Activated CD4-positive, alpha-beta memory T cell treated with anti-CD3 and anti-CD28 coated beads, Interleukin-2, amount 10 ng/mL, durations not matched to agents 7 days and 5 days (primary cell): Measurements from ENCODE around the gene AP3B1. TPM values are rescaled to one million over a fixed set of nuclear protein-coding genes. Genes with fewer than 3 reads are reported as not detected.
"Not testable (repeated sequence)": the region's sequence is repeated elsewhere in the genome, so short reads cannot be mapped to it uniquely, and the experiment has no call there.

Experiments used
- CTCF ChIA-PET: fragments of 350-600 bp; sonication (Branson Sonifier 250); formaldehyde crosslinking; loops from one replicate; lab custom pipeline; 2021; ENCODE audit warnings: antibody characterized with exemption, inconsistent platforms; lab: Charles Lee
- POLR2A ChIA-PET: fragments of 350-600 bp; sonication (Branson Sonifier 250); formaldehyde crosslinking; loops from one replicate; lab custom pipeline; 2021; ENCODE audit warnings: antibody characterized with exemption; lab: Charles Lee
- DNase-seq: peaks from one replicate; pipeline ENCODE4 v3.0.0-alpha.2; 2020
- H3K27ac Mint-ChIP-seq: one replicate; pipeline ENCODE4 v1.8.0; 2021; ENCODE audit warnings: mild to moderate bottlenecking, mixed read lengths
- H3K27me3 Mint-ChIP-seq: one replicate; pipeline ENCODE4 v1.8.0; 2021; ENCODE audit warnings: mixed read lengths
- H3K36me3 Mint-ChIP-seq: one replicate; pipeline ENCODE4 v1.8.0; 2021; ENCODE audit warnings: low read depth, mixed read lengths
- H3K4me1 Mint-ChIP-seq: one replicate; pipeline ENCODE4 v1.8.0; 2021; ENCODE audit warnings: mixed read lengths
- H3K4me3 Mint-ChIP-seq: one replicate; pipeline ENCODE4 v1.8.0; 2021; ENCODE audit warnings: mild to moderate bottlenecking, mixed read lengths
- H3K9me3 Mint-ChIP-seq: one replicate; pipeline ENCODE4 v1.8.0; 2021; ENCODE audit warnings: mixed read lengths
- total RNA-seq, 2 experiments: library from RNA; stranded (reverse); gene quantifications; one replicate each; pipeline ENCODE4 v1.2.3, GENCODE V29; 2021

The AP3B1 gene
- total RNA-seq, 2 experiments from 2014 or later, result 40.3 to 42.7 TPM

DNA sequence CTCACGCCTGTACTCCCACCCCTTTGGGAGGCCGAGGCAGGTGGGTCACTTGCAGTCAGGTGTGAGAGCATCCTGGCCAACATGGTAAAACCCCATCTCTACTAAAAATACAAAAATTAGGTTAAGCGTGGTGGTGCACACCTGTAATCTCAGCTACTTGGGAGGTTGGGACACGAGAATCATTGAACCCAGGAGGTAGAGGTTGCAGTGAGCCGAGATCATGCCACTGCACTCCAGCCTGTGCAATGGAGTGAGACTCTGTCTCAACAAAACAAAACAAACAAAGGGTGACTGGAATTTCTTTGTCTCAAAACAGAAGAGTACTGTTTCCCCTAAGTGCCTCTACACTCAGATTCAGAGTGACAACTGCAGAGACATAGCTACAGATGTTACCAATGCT lies 116.1 kb downstream of the AP3B1 start:
- Mint-ChIP-seq H3K27ac (no peak overlapping the region), H3K9me3 (peaks cover 8% of the 10 kb centered on the region), H3K27me3 (no peaks in the 10 kb centered on the region), H3K4me3 (no peak overlapping the region), H3K4me1 (peaks cover 4% of the 10 kb centered on the region), H3K36me3 (peaks cover 50% of the 10 kb centered on the region)
- ChIA-PET POLR2A (no interaction called here), CTCF (no interaction called here)
- no peak for DNase-seq

DNA sequence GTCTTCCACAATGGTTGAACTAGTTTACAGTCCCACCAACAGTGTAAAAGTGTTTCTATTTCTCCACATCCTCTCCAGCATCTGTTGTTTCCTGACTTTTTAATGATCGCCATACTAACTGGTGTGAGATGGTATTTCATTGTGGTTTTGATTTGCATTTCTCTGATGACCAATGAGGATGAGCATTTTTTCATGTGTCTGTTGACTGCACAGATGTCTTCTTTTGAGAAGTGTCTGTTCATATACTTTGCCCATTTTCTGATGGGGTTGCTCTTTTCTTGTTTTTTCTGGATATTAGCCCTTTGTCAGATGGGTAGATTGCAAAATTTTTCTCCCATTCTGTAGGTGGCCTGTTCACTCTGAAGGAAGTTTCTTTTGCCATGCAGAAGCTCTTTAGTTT lies 124.2 kb downstream of the AP3B1 start:
- H3K9me3 Mint-ChIP-seq, result peaks cover 25% of the 10 kb centered on the region
- H3K27me3 Mint-ChIP-seq, POLR2A ChIA-PET, H3K4me3 Mint-ChIP-seq, H3K27ac Mint-ChIP-seq, H3K4me1 Mint-ChIP-seq, DNase-seq, CTCF ChIA-PET: not testable (repeated sequence)
- H3K36me3 Mint-ChIP-seq, result peaks cover 75% of the 10 kb centered on the region

DNA sequence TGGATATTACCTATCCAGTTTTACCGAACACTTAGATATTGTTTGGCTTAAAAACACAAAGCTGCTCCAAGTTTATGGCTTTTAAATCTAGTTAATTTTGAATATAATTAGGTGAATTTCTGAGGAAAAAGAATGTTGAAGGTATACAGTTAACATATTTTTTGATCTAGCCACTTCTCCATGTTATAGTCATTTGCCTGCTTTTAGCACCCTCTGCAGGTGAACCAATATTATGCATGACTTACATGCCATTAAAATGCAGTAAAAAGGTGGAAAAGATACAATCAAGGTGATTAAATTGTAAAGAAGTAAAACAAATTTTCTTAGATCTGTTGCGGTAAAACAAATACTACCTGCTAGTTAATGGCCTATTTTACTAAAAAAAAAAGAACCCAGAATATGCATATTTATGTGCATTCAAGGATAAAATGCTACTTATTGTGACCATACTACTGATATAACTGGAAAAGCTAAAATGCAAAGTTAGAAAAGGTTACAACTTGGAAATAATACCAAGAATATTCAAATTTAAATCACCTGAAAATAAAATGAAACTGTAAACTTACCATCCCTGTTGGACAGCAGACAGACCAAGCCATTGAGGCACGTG lies 132.1 kb downstream of the AP3B1 start:
- POLR2A ChIA-PET, result no interaction called here
- Mint-ChIP-seq H3K4me1 (no peaks in the 10 kb centered on the region), H3K36me3 (peaks cover 28% of the 10 kb centered on the region)

DNA sequence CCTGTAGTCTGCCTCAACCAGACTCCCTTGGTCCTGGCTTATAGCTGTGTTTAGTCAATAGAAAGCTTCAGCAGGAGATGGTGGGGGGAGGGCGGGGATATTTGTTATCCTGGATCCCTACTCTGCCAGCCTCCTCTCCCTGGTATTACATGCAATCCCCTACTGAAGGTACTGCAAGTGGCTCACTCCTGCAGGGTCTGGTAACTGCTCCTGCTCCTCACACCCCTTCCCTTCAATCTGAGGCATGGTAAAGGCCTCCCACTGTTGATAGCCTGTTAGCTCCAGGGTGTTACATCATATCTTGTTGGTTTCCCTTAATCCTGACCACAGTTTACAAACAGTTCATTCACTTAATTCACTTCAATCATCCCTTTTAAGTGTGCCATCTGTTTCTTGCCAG lies 137.5 kb downstream of the AP3B1 start:
- DNase-seq, result no peak
- ChIA-PET CTCF (no interaction called here), POLR2A (no interaction called here)
- H3K36me3 Mint-ChIP-seq, result peaks cover 53% of the 10 kb centered on the region
- no peak overlapping the region for H3K4me3 Mint-ChIP-seq
- no peaks in the 10 kb centered on the region for H3K27me3 Mint-ChIP-seq
- no peak overlapping the region for H3K27ac Mint-ChIP-seq
- no peaks in the 10 kb centered on the region for H3K4me1 Mint-ChIP-seq
- peaks cover 5% of the 10 kb centered on the region for H3K9me3 Mint-ChIP-seq

More for the DNA sequence above, 132.1 kb downstream of the AP3B1 start:
- H3K9me3 Mint-ChIP-seq, result no peaks in the 10 kb centered on the region
- H3K4me3 Mint-ChIP-seq, result no peak overlapping the region
- DNase-seq, result no peak
- no peak overlapping the region for H3K27ac Mint-ChIP-seq
- H3K27me3 Mint-ChIP-seq, result no peaks in the 10 kb centered on the region
- CTCF ChIA-PET, result no interaction called here

DNA sequence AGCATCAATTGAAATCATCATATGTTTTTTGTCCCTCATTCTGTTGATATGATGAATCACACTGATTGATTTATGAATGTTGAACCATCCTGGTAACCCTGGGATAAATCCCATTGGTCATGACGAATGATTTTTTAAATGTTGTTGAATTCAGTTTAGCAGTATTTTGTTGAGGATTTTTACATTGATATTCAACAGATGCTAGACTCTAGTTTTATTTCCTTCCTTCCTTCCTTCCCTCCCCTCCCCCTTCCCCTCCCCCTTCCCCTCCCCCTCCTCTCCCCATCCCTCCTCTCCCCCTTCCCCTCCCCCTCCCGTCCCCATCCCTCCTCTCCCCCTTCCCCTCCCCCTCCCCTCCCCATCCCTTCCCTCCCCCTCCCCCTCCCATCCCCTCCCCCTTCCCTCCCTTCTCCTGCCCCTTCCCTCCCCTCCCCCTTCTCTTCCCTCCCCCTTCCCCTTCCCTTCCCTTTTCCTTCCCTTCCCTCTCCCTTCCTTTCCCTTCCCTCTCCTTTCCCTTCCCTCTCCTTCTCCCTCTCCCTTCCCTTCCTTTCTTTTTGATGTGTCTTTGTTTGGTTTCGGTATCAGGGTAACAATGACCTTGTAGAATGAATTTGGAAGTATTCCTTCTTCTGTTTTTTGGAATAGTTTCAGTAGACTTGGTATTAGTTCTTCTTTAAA lies 142.8 kb downstream of the AP3B1 start:
- no peaks in the 10 kb centered on the region for H3K4me1 Mint-ChIP-seq
- no peaks in the 10 kb centered on the region for H3K27me3 Mint-ChIP-seq
- H3K9me3 Mint-ChIP-seq, result peaks cover 5% of the 10 kb centered on the region
- H3K4me3 Mint-ChIP-seq, result no peak overlapping the region
- ChIA-PET CTCF (no interaction called here), POLR2A (no interaction called here)
- no peak for DNase-seq
- no peak overlapping the region for H3K27ac Mint-ChIP-seq
- H3K36me3 Mint-ChIP-seq, result peaks cover 47% of the 10 kb centered on the region

DNA sequence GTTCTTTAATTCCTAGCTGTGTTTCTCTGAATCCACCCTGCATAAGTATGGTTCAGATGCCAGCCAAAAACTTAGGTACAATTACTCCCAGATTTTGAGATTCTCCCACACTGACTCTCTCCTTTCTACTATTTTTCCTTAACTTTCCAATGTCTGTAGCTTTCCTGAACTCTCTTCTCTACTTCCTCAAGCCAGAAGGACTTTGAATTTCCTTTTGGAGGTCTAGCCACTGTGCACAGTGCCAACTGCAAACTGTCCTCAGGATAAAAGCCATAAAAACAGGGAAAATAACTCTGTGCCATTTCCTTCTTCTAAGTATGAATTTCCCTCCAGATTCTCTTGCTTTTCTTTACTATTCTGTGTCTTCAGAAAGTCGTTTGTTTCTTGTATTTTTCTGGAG lies 157.2 kb downstream of the AP3B1 start:
- Mint-ChIP-seq H3K27me3 (no peaks in the 10 kb centered on the region), H3K4me3 (no peak overlapping the region), H3K4me1 (peaks cover 1% of the 10 kb centered on the region), H3K36me3 (peaks cover 33% of the 10 kb centered on the region), H3K9me3 (no peaks in the 10 kb centered on the region), H3K27ac (no peak overlapping the region)
- ChIA-PET POLR2A (no interaction called here), CTCF (no interaction called here)
- no peak for DNase-seq

DNA sequence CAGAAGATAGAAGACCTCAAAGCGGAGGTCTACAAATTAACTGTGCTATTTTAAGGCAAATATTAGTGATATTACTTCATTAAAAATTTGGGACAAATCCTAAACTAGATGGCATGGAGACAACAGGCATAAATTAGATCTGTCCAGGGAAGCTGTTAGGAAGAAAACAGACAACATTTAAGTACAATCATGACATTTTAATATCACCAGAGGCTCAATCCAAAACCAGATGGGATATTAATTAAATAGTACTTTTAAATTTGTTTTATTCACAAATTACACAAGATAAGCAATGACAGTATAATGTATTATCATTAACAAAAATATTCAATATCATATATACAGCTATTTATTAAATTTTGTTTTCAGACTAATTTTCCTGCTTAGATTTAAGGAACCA lies 161.1 kb downstream of the AP3B1 start:
- no peak for DNase-seq
- Mint-ChIP-seq H3K4me3 (no peak overlapping the region), H3K27ac (no peak overlapping the region), H3K9me3 (no peaks in the 10 kb centered on the region), H3K36me3 (peaks cover 14% of the 10 kb centered on the region), H3K4me1 (peaks cover 1% of the 10 kb centered on the region), H3K27me3 (no peaks in the 10 kb centered on the region)
- POLR2A ChIA-PET, result no interaction called here
- CTCF ChIA-PET, result no interaction called here

DNA sequence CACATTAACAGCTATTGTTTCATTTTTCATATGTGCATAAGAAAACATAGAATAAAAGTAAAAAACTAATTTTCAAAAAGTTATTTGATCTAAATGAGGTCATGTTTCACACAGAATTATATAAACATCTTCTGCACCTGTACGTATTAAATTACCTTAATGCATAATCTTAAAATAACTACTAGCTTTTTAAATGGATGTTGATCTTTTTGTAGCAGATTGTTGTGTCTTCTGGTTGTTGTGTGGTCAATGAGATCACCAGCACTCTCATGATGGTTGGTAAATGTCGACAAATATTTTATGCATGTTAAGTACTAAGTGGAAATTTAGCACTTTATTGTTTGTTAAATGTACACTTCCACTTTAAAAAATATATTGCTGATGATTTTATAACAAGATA lies 162.0 kb downstream of the AP3B1 start:
- Mint-ChIP-seq H3K9me3 (no peaks in the 10 kb centered on the region), H3K36me3 (peaks cover 15% of the 10 kb centered on the region), H3K4me3 (no peak overlapping the region), H3K27me3 (no peaks in the 10 kb centered on the region), H3K27ac (no peak overlapping the region), H3K4me1 (peaks cover 1% of the 10 kb centered on the region)
- ChIA-PET CTCF (no interaction called here), POLR2A (no interaction called here)
- DNase-seq, result no peak

DNA sequence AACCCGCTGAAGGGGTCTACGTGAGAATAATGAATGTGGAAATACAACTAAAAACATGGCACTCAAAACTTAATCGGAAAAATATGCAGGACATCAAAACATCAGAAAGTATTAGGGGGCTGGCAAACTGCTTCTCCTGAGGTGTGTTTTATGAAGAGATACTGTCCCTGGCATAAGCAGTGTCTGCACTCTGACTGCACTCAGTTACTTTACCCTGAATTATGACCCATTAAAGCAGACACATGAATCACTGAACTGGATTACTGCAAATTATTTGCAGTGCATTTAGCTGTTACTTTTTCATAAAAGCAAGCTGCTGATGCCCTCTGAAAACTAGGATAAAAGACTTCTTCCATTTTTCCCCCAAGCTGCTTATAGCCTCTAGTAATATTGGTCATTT lies 164.9 kb downstream of the AP3B1 start:
- peaks cover 17% of the 10 kb centered on the region for H3K36me3 Mint-ChIP-seq
- H3K4me1 Mint-ChIP-seq, result no peaks in the 10 kb centered on the region
- no peak overlapping the region for H3K27ac Mint-ChIP-seq
- no peak for DNase-seq
- no peaks in the 10 kb centered on the region for H3K9me3 Mint-ChIP-seq
- H3K27me3 Mint-ChIP-seq, result no peaks in the 10 kb centered on the region
- no peak overlapping the region for H3K4me3 Mint-ChIP-seq
- POLR2A ChIA-PET, result no interaction called here
- CTCF ChIA-PET, result no interaction called here

DNA sequence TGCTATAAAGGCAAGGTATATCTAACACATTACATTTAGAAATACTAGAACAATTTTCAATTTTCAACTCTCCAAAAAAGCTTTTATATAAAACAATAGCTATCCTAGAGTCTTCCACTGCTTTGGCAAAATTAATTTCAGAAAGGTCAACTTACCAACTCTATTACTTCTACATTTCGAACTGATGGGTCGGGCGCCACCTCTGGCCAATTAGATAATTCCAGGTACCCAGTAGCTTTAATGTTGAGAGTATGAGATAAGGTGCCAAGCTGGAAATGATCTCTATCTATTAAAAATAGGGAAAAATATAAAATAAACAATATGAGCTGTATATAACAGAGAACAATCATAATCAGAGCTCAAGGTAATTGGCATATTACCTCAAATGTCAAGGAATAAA lies 166.6 kb downstream of the AP3B1 start:
- POLR2A ChIA-PET, result no interaction called here
- H3K9me3 Mint-ChIP-seq, result no peaks in the 10 kb centered on the region
- H3K4me3 Mint-ChIP-seq, result no peak overlapping the region
- no peaks in the 10 kb centered on the region for H3K4me1 Mint-ChIP-seq
- no peaks in the 10 kb centered on the region for H3K27me3 Mint-ChIP-seq
- H3K27ac Mint-ChIP-seq, result no peak overlapping the region
- peaks cover 17% of the 10 kb centered on the region for H3K36me3 Mint-ChIP-seq
- no peak for DNase-seq
- CTCF ChIA-PET, result no interaction called here

DNA sequence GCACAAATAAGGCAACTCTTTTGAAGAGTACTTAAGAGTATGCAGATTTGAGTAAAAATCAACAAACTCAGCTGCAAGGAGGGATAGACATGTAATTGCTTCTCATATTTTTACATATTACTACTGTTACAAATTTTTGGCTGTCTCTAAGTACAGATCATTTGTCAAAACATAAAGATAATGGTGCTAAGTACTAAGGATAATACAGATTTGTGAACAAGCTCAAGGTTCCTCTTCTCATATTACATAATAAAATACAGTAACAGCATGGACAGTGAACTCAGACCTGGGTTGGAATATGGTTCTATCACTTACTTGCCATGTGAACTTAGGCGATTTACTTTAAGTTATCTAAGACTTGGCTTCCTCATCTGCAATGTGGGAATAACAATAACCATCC lies 168.0 kb downstream of the AP3B1 start:
- Mint-ChIP-seq H3K4me3 (no peak overlapping the region), H3K27ac (no peak overlapping the region), H3K27me3 (no peaks in the 10 kb centered on the region), H3K9me3 (no peaks in the 10 kb centered on the region), H3K36me3 (peaks cover 23% of the 10 kb centered on the region), H3K4me1 (no peaks in the 10 kb centered on the region)
- CTCF ChIA-PET, result no interaction called here
- no peak for DNase-seq
- POLR2A ChIA-PET, result no interaction called here

DNA sequence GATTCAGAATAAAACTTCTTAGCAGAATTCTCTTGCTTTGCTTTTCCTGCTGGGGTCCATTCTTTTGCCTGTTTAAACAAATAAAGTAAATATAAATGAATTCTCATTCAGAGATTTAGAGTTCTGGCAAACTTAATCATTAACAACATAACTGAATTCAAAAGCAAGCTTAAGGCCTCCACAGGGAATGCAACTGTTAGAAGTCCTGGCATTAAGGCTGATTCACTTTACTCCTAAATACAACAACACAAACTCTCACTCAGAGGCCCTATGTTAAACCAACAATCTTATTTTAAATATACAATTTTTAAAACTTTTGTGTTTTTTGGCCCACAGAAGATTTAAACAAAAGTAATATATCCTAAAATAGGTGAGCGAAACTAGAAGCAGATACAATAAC lies 178.3 kb downstream of the AP3B1 start:
- DNase-seq, result no peak
- Mint-ChIP-seq H3K4me1 (no peaks in the 10 kb centered on the region), H3K4me3 (no peak overlapping the region), H3K27me3 (no peaks in the 10 kb centered on the region), H3K9me3 (no peaks in the 10 kb centered on the region), H3K36me3 (peaks cover 40% of the 10 kb centered on the region), H3K27ac (no peak overlapping the region)
- ChIA-PET POLR2A (no interaction called here), CTCF (no interaction called here)

DNA sequence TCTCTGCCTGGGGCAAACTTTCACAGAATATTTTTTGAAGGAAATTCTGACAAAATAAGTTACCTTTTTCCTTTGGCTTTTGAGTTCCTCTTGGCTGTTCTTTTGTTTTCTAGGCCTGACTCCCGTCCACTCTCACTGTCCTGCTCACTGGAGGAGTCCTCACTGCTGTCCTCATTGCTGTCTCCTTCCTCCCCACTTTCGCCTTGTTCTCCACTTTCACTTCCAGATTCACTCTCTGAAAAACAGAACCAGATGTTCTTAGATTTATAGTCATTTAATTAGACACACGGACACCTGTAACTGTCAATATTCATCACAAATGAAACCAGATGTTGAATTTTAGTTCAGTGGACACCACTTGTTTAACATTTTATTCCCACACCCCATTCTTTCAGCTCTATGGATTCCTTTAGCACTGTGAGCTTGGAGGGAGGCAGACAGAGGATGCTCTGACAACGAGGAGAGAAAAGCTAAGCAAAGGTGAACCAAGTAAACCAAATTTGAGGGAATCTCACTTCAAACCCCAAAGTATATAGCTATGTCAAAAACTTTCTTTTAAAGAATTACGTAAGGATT lies 180.7 kb downstream of the AP3B1 start:
- Mint-ChIP-seq H3K4me3 (no peak overlapping the region), H3K36me3 (peaks cover 26% of the 10 kb centered on the region), H3K4me1 (no peaks in the 10 kb centered on the region), H3K27me3 (no peaks in the 10 kb centered on the region), H3K27ac (no peak overlapping the region), H3K9me3 (no peaks in the 10 kb centered on the region)
- ChIA-PET CTCF (no interaction called here), POLR2A (no interaction called here)
- DNase-seq, result no peak

DNA sequence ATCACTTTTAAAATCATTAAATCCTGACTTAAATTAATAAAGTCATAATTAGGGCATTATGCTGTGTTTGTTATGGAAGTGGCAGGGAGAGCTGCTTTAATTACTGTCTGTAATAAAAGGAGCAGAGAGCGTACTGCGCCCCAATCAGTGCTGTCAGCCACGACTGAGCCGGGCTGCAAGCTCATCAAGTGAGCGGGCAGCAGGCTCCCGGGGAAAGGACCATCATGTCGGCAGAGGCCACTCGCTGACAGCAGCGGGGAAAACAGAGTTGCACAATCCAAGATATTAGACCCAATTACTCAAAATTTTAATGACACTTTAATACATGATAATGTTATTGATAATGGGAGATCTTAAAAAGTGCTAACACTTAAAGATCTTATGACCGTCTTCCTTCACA lies 181.6 kb downstream of the AP3B1 start:
- no peak overlapping the region for H3K27ac Mint-ChIP-seq
- no peak overlapping the region for H3K4me3 Mint-ChIP-seq
- H3K27me3 Mint-ChIP-seq, result no peaks in the 10 kb centered on the region
- H3K9me3 Mint-ChIP-seq, result no peaks in the 10 kb centered on the region
- peaks cover 23% of the 10 kb centered on the region for H3K36me3 Mint-ChIP-seq
- ChIA-PET CTCF (no interaction called here), POLR2A (no interaction called here)
- DNase-seq, result no peak
- no peaks in the 10 kb centered on the region for H3K4me1 Mint-ChIP-seq
